ENCODE data around the gene H2AZ2.

The H2AZ2 gene

GRCh38 chr7:44847920-44848634, at the start of gene H2AZ2:
TSS of gene H2AZ2 (minus strand) at chr7:44848087. CDS start at chr7:44847971, 116 bp downstream.
- in situ Hi-C loops (cut with HindIII; ENCODE audit: low sequenced_read_pairs) = no loop called here
- no peak for TF ChIP-seq CTCF (IDR thresholded peaks at IDR 0.05; ENCODE audit: low read depth, low read length)
- peak; percentile 100 for DNase-seq (ENCODE audit: low read depth, low spot score)
- H3K4me3 ChIP-seq (ENCODE audit: low read depth, low read length) = peak within 1 kb of the TSS; percentile 81

GRCh38 chr7:44897309-44897708, 49.4 kb upstream of the H2AZ2 start:
- TF ChIP-seq CTCF (IDR thresholded peaks at IDR 0.05; ENCODE audit: low read depth, low read length) = no peak

GRCh38 chr7:44894888-44895580, 47.1 kb upstream of the H2AZ2 start:
- no peak overlapping the region for H3K4me3 ChIP-seq (ENCODE audit: low read depth, low read length)
- no peak for DNase-seq (ENCODE audit: low read depth, low spot score)
- no peak for TF ChIP-seq CTCF (IDR thresholded peaks at IDR 0.05; ENCODE audit: low read depth, low read length)
- in situ Hi-C loops (cut with HindIII; ENCODE audit: low sequenced_read_pairs) = no loop called here

More at GRCh38 chr7:44897309-44897708, 49.4 kb upstream of the H2AZ2 start:
- in situ Hi-C loops (cut with HindIII; ENCODE audit: low sequenced_read_pairs) = no loop called here
- no peak for DNase-seq (ENCODE audit: low read depth, low spot score)
- H3K4me3 ChIP-seq (ENCODE audit: low read depth, low read length) = no peak overlapping the region

GRCh38 chr7:44893710-44894234, 45.9 kb upstream of the H2AZ2 start:
- no peak for TF ChIP-seq CTCF (IDR thresholded peaks at IDR 0.05; ENCODE audit: low read depth, low read length)
- DNase-seq (ENCODE audit: low read depth, low spot score) = no peak
- in situ Hi-C loops (cut with HindIII; ENCODE audit: low sequenced_read_pairs) = no loop called here
- no peak overlapping the region for H3K4me3 ChIP-seq (ENCODE audit: low read depth, low read length)

GRCh38 chr7:44891791-44892190, 43.9 kb upstream of the H2AZ2 start:
- no peak for DNase-seq (ENCODE audit: low read depth, low spot score)
- no peak for TF ChIP-seq CTCF (IDR thresholded peaks at IDR 0.05; ENCODE audit: low read depth, low read length)
- in situ Hi-C loops (cut with HindIII; ENCODE audit: low sequenced_read_pairs) = no loop called here
- no peak overlapping the region for H3K4me3 ChIP-seq (ENCODE audit: low read depth, low read length)

GRCh38 chr7:44891372-44891771, 43.5 kb upstream of the H2AZ2 start:
- DNase-seq (ENCODE audit: low read depth, low spot score) = no peak
- in situ Hi-C loops (cut with HindIII; ENCODE audit: low sequenced_read_pairs) = no loop called here
- no peak for TF ChIP-seq CTCF (IDR thresholded peaks at IDR 0.05; ENCODE audit: low read depth, low read length)
- no peak overlapping the region for H3K4me3 ChIP-seq (ENCODE audit: low read depth, low read length)
